SK-N-SH treated with all-trans-retinoic acid at 6 μM for 48 hours (cell line): ENCODE data around the gene MCM7.

Experiments used
- ATAC-seq: fragments of 200-7000 bp; cut with Tn5 transposase; 3 replicates; pipeline ENCODE4 v1.9.1; 2020; ENCODE audit warnings: mild to moderate bottlenecking, moderate library complexity
- CREB5 ChIP-seq: fragments of 250-450 bp; sonication (Bioruptor Pico); IDR thresholded peaks from 2 replicates; pipeline ENCODE4 v1.5.1; 2020; ENCODE audit warnings: low read depth, mild to moderate bottlenecking, moderate library complexity
- CSDC2 ChIP-seq: fragments of 250-450 bp; sonication (Bioruptor Pico); IDR thresholded peaks from 2 replicates; pipeline ENCODE4 v1.5.0; 2020; ENCODE audit warnings: mild to moderate bottlenecking, moderate library complexity
- CSRNP3 ChIP-seq: fragments of 250-450 bp; sonication (Bioruptor Pico); IDR thresholded peaks from 2 replicates; pipeline ENCODE4 v1.5.1; 2021; ENCODE audit warnings: mild to moderate bottlenecking, moderate library complexity
- ESRRG ChIP-seq: fragments of 250-450 bp; sonication (Bioruptor Pico); IDR thresholded peaks from 2 replicates; pipeline ENCODE4 v1.6.1; 2021; ENCODE audit warnings: mild to moderate bottlenecking
- GLIS3 ChIP-seq: fragments of 250-450 bp; sonication (Bioruptor Pico); IDR thresholded peaks from 2 replicates; pipeline ENCODE4 v1.5.0; 2020; ENCODE audit warnings: mild to moderate bottlenecking, moderate library complexity
- ISL1 ChIP-seq: fragments of 250-450 bp; sonication (Bioruptor Pico); IDR thresholded peaks from 2 replicates; pipeline ENCODE4 v2.1.2; 2022; ENCODE audit warnings: mild to moderate bottlenecking, moderate library complexity
- OSR1 ChIP-seq: fragments of 250-450 bp; sonication (Bioruptor Pico); IDR thresholded peaks from 2 replicates; pipeline ENCODE4 v1.8.0; 2022; ENCODE audit warnings: moderate library complexity, mild to moderate bottlenecking, inconsistent platforms
- PATZ1 ChIP-seq: fragments of 250-450 bp; sonication (Bioruptor Pico); IDR thresholded peaks from 2 replicates; pipeline ENCODE4 v1.8.0; 2020; ENCODE audit warnings: mild to moderate bottlenecking, moderate library complexity, borderline replicate concordance
- POU6F1 ChIP-seq: fragments of 250-450 bp; sonication (Bioruptor Pico); IDR thresholded peaks from 2 replicates; pipeline ENCODE4 v1.8.0; 2021; ENCODE audit warnings: low read depth, mild to moderate bottlenecking, moderate library complexity, borderline replicate concordance
- PPARA ChIP-seq: fragments of 250-450 bp; sonication (Bioruptor Pico); IDR thresholded peaks from 2 replicates; pipeline ENCODE4 v1.5.0; 2020; ENCODE audit warnings: mild to moderate bottlenecking, borderline replicate concordance
- RARB ChIP-seq: fragments of 250-450 bp; sonication (Bioruptor Pico); IDR thresholded peaks from 2 replicates; pipeline ENCODE4 v1.8.0; 2021; ENCODE audit warnings: mild to moderate bottlenecking, moderate library complexity
- SNAI2 ChIP-seq: fragments of 250-450 bp; sonication (Bioruptor Pico); IDR thresholded peaks from 2 replicates; pipeline ENCODE4 v1.5.0; 2020; ENCODE audit warnings: mild to moderate bottlenecking, moderate library complexity
- TCF4 ChIP-seq: fragments of 250-450 bp; sonication (Bioruptor Pico); IDR thresholded peaks from 2 replicates; pipeline ENCODE4 v1.8.0; 2021; ENCODE audit warnings: mild to moderate bottlenecking, moderate library complexity, borderline replicate concordance
- TOX ChIP-seq: fragments of 250-450 bp; sonication (Bioruptor Pico); IDR thresholded peaks from 2 replicates; pipeline ENCODE4 v1.8.0; 2021; ENCODE audit warnings: mild to moderate bottlenecking, moderate library complexity, borderline replicate concordance
- TSHZ2 ChIP-seq: fragments of 250-450 bp; sonication (Bioruptor Pico); IDR thresholded peaks from 2 replicates; pipeline ENCODE4 v1.5.0; 2020; ENCODE audit warnings: mild to moderate bottlenecking, moderate library complexity
- ZC3H10 ChIP-seq: fragments of 250-450 bp; sonication (Bioruptor Pico); IDR thresholded peaks from 2 replicates; pipeline ENCODE4 v1.5.1; 2021; ENCODE audit warnings: mild to moderate bottlenecking, moderate library complexity
- ZFP3 ChIP-seq: fragments of 250-450 bp; sonication (Bioruptor Pico); IDR thresholded peaks from 2 replicates; pipeline ENCODE4 v1.5.0; 2020; ENCODE audit warnings: mild to moderate bottlenecking, moderate library complexity
- ZFP30 ChIP-seq: fragments of 450-650 bp; formaldehyde crosslinking; IDR thresholded peaks from 2 replicates; pipeline ENCODE4 v1.5.0; 2022; ENCODE audit warnings: mild to moderate bottlenecking, moderate library complexity
- ZNF565 ChIP-seq: fragments of 450-650 bp; formaldehyde crosslinking; conservative IDR thresholded peaks from 2 replicates; pipeline ENCODE4 v1.5.0; 2020; ENCODE audit warnings: low read depth, mild to moderate bottlenecking, moderate library complexity
- ZNF70 ChIP-seq: fragments of 450-650 bp; formaldehyde crosslinking; IDR thresholded peaks from 2 replicates; pipeline ENCODE4 v1.5.0; 2020; ENCODE audit warnings: mild to moderate bottlenecking, moderate library complexity
- ZNF8 ChIP-seq: fragments of 450-650 bp; formaldehyde crosslinking; IDR thresholded peaks from 2 replicates; pipeline ENCODE4 v1.5.0; 2020; ENCODE audit warnings: mild to moderate bottlenecking, moderate library complexity

Gene MCM7

GRCh38 chr7:100107125-100107737, 6.0 kb upstream of the MCM7 start:
- no peak for ATAC-seq
- no peak for TF ChIP-seq RARB (CRISPR knock-in tag)
- no peak for TF ChIP-seq POU6F1
- TF ChIP-seq ZNF70 (CRISPR knock-in tag): no peak
- no peak for TF ChIP-seq ZC3H10
- no peak for TF ChIP-seq PPARA (CRISPR knock-in tag)
- no peak for TF ChIP-seq OSR1
- no peak for TF ChIP-seq CSDC2
- TF ChIP-seq PATZ1 (CRISPR knock-in tag): no peak
- TF ChIP-seq SNAI2 (CRISPR knock-in tag): no peak
- no peak for TF ChIP-seq ZFP30 (CRISPR knock-in tag)
- TF ChIP-seq ZNF565 (CRISPR knock-in tag): no peak
- no peak for TF ChIP-seq TOX (CRISPR knock-in tag)
- TF ChIP-seq CSRNP3 (CRISPR knock-in tag): no peak
- no peak for TF ChIP-seq CREB5
- TF ChIP-seq TCF4 (CRISPR knock-in tag): no peak
- TF ChIP-seq ZNF8 (CRISPR knock-in tag): no peak

GRCh38 chr7:100106633-100107032, 5.4 kb upstream of the MCM7 start:
- TF ChIP-seq ZFP3 (CRISPR knock-in tag): no peak
- no peak for TF ChIP-seq CSRNP3 (CRISPR knock-in tag)
- TF ChIP-seq ZFP30 (CRISPR knock-in tag): no peak
- no peak for TF ChIP-seq ZC3H10
- TF ChIP-seq CREB5: no peak
- TF ChIP-seq ESRRG (CRISPR knock-in tag): no peak
- TF ChIP-seq OSR1: no peak
- TF ChIP-seq CSDC2: no peak
- no peak for TF ChIP-seq ZNF8 (CRISPR knock-in tag)
- no peak for ATAC-seq

- no peak for ATAC-seq
- TF ChIP-seq POU6F1 (no peak), ISL1 (CRISPR knock-in tag) (no peak), TCF4 (CRISPR knock-in tag) (no peak), TSHZ2 (CRISPR knock-in tag) (no peak), GLIS3 (CRISPR knock-in tag) (no peak), CSDC2 (no peak), PATZ1 (CRISPR knock-in tag) (no peak), ZFP3 (CRISPR knock-in tag) (no peak)
These were observed 4.3 kb upstream of the MCM7 start for GRCh38 chr7:100105534-100105933.
